OCI-LY1 (cell line): ENCODE measurements around the gene FBXW8.

ENCODE experiments used
- H2AFZ ChIP-seq: fragments of 200-600 bp; sonication (generic), shearing (Covaris generic); 2 replicates; pipeline ENCODE4 v1.6.0; 2014; ENCODE audit warnings: antibody characterized with exemption, mild to moderate bottlenecking, low read length
- H3F3A ChIP-seq: fragments of 200-600 bp; sonication (generic), shearing (Covaris generic); 2 replicates; pipeline ENCODE4 v1.6.0; 2014; ENCODE audit warnings: mild to moderate bottlenecking, antibody characterized with exemption, low read length, moderate library complexity; ENCODE audit not compliant: insufficient read depth
- H3K27ac ChIP-seq: fragments of 200-600 bp; sonication (generic); 2 replicates; pipeline ENCODE4 v1.5.1; 2014; ENCODE audit warnings: low read length, mixed run types, mild to moderate bottlenecking, low read depth; ENCODE audit not compliant: poor library complexity, severe bottlenecking
- H3K27me3 ChIP-seq: fragments of 200-600 bp; sonication (generic); 2 replicates; pipeline ENCODE4 v1.6.0; 2014; ENCODE audit warnings: antibody characterized with exemption, mild to moderate bottlenecking, low read length, moderate library complexity; ENCODE audit not compliant: insufficient read depth
- H3K36me3 ChIP-seq: fragments of 200-600 bp; sonication (generic); 2 replicates; pipeline ENCODE4 v1.6.1; 2014; ENCODE audit warnings: mild to moderate bottlenecking, antibody characterized with exemption, low read length, moderate library complexity, mixed read lengths; ENCODE audit not compliant: insufficient read depth
- H3K4me1 ChIP-seq: fragments of 200-600 bp; sonication (generic); 2 replicates; pipeline ENCODE4 v1.5.1; 2014; ENCODE audit warnings: mild to moderate bottlenecking, low read length, moderate library complexity; ENCODE audit not compliant: insufficient read depth, severe bottlenecking
- H3K4me2 ChIP-seq: fragments of 200-600 bp; sonication (generic), shearing (Covaris generic); 2 replicates; pipeline ENCODE4 v1.6.1; 2014; ENCODE audit warnings: low read length
- H3K4me3 ChIP-seq: fragments of 200-600 bp; sonication (generic); 2 replicates; pipeline ENCODE4 v1.5.1; 2014; ENCODE audit warnings: low read length, low read depth, mild to moderate bottlenecking, mixed read lengths; ENCODE audit not compliant: poor library complexity, severe bottlenecking
- H3K79me2 ChIP-seq: fragments of 200-600 bp; shearing (Covaris generic); 2 replicates; pipeline ENCODE4 v1.6.1; 2016; ENCODE audit warnings: mixed run types, low read length, mixed read lengths; ENCODE audit not compliant: insufficient read depth
- H3K9ac ChIP-seq: fragments of 200-600 bp; sonication (generic), shearing (Covaris generic); 2 replicates; pipeline ENCODE4 v1.6.1; 2014; ENCODE audit warnings: mild to moderate bottlenecking, low read length, mixed read lengths
- H3K9me2 ChIP-seq: fragments of 200-600 bp; sonication (generic), shearing (Covaris generic); 2 replicates; pipeline ENCODE4 v1.6.1; 2014; ENCODE audit warnings: low read depth, mild to moderate bottlenecking, low read length, mixed read lengths
- H3K9me3 ChIP-seq: fragments of 200-600 bp; shearing (Covaris generic); 2 replicates; pipeline ENCODE4 v1.6.1; 2014; ENCODE audit warnings: low read length, mixed read lengths
- H4K20me1 ChIP-seq: fragments of 200-600 bp; sonication (generic), shearing (Covaris generic); 2 replicates; pipeline ENCODE4 v1.6.0; 2016; ENCODE audit warnings: mild to moderate bottlenecking, low read length; ENCODE audit not compliant: insufficient read depth
- EZH2 ChIP-seq: fragments of 200-600 bp; sonication (generic), shearing (Covaris generic); IDR thresholded peaks from 2 replicates; pipeline ENCODE4 v1.8.0; 2017; ENCODE audit warnings: borderline replicate concordance, mixed run types, mild to moderate bottlenecking, antibody characterized with exemption, low read length, moderate library complexity, mixed read lengths
- TF ChIP-seq, protein P1 (sequence below): fragments of 200-600 bp; sonication (generic), shearing (Covaris generic); IDR thresholded peaks from 2 replicates; pipeline ENCODE4 v1.5.1; 2017; ENCODE audit warnings: mild to moderate bottlenecking, antibody characterized with exemption, low read length, moderate library complexity, mixed read lengths

FBXW8 gene

GRCh38 chr12:117020536-117021220, 109.9 kb downstream of the FBXW8 start:
- Histone ChIP-seq H3K9me2 (no peaks in the 10 kb centered on the region), H2AFZ (no peak overlapping the region), H3K9ac (no peak overlapping the region), H3K27me3 (no peaks in the 10 kb centered on the region), H3K9me3 (no peaks in the 10 kb centered on the region), H3K79me2 (no peaks in the 10 kb centered on the region), H3K4me2 (no peak overlapping the region), H3K4me3 (no peak overlapping the region), H3K4me1 (no peaks in the 10 kb centered on the region), H4K20me1 (no peaks in the 10 kb centered on the region), H3F3A (no peaks in the 10 kb centered on the region), H3K27ac (no peak overlapping the region), H3K36me3 (peaks cover 23% of the 10 kb centered on the region)
- TF ChIP-seq, protein P1, sequence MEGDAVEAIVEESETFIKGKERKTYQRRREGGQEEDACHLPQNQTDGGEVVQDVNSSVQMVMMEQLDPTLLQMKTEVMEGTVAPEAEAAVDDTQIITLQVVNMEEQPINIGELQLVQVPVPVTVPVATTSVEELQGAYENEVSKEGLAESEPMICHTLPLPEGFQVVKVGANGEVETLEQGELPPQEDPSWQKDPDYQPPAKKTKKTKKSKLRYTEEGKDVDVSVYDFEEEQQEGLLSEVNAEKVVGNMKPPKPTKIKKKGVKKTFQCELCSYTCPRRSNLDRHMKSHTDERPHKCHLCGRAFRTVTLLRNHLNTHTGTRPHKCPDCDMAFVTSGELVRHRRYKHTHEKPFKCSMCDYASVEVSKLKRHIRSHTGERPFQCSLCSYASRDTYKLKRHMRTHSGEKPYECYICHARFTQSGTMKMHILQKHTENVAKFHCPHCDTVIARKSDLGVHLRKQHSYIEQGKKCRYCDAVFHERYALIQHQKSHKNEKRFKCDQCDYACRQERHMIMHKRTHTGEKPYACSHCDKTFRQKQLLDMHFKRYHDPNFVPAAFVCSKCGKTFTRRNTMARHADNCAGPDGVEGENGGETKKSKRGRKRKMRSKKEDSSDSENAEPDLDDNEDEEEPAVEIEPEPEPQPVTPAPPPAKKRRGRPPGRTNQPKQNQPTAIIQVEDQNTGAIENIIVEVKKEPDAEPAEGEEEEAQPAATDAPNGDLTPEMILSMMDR = no peak
- no peak for TF ChIP-seq EZH2

DNA sequence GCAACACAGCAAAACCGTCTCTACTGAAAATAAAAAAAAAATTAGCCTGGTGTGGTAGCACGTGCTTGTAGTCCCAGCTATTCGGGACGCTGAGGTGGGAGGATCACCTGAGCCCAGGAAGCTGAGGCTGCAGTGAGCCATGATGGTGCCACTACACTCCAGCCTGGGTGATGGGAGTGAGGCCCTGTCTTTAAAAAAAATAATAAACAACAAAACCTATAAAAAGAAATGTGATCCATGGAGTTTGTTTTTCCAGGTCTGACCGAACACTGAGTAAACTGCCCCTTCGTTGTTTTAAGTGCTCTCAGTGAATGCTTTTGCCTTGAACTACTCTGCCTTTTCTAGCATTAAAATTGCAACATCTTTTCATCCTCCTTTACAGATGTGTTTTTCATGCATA, 111.7 kb downstream of the FBXW8 start:
- no peak for TF ChIP-seq EZH2
- TF ChIP-seq, protein P1 = no peak
- Histone ChIP-seq H3K4me2 (no peak overlapping the region), H4K20me1 (no peaks in the 10 kb centered on the region), H3K9ac (no peak overlapping the region), H3K79me2 (no peaks in the 10 kb centered on the region), H2AFZ (no peak overlapping the region), H3K9me3 (no peaks in the 10 kb centered on the region), H3K36me3 (peaks cover 28% of the 10 kb centered on the region; the same call in 1 of the 2 replicates), H3K27me3 (no peaks in the 10 kb centered on the region), H3K4me1 (no peaks in the 10 kb centered on the region), H3K9me2 (no peaks in the 10 kb centered on the region), H3F3A (no peaks in the 10 kb centered on the region), H3K27ac (no peak overlapping the region), H3K4me3 (no peak overlapping the region)

DNA sequence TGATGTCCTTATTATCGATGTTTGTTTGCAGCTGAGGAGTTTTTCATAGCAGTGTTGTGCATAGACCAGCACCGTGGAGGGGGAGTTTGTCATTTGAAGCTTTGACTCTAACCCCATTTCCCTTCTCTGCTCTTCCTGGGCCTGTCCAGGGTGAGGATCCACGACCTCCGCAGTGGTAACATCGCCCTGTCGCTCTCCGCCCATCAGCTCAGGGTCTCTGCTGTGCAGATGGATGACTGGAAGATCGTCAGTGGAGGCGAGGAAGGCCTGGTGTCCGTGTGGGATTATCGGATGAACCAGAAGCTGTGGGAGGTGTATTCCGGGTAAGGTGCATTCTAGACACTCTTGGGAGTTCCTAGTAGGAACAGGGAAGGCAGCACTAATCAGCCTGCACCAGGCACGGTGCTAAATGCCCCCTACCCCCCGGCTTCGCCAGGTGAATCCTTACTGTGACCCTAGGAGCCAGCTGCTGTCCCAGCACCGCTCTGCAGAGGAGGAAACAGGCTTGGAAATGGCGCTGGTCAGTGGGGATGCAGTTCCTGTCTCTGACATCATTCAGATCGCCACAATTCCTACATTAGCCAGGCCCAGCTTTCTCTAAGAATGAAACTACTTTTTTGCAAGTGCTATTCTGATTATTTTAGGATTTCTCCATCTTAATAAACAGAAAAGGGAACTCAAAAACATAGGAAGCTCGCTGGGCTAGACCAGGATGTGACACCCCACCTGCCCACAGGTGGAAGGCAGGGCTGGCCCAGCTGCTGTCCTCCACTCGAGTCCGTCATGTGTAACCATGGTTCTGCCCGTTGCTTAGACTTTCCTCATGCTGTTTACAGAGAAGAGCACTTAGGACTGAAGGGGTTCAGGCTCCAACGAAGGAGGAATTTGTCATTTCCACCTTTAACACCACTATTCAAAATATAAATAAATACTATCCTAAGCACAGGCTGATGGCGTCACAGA, 113.5 kb downstream of the FBXW8 start:
- no peaks in the 10 kb centered on the region for H3K4me1 ChIP-seq
- TF ChIP-seq EZH2 = no peak
- TF ChIP-seq, protein P1 = no peak
- H3K9ac ChIP-seq = no peak overlapping the region
- peaks cover 44% of the 10 kb centered on the region; the same call in 1 of the 2 replicates for H3K36me3 ChIP-seq
- no peaks in the 10 kb centered on the region for H4K20me1 ChIP-seq
- H3K9me3 ChIP-seq = no peaks in the 10 kb centered on the region
- H3K4me2 ChIP-seq = no peak overlapping the region
- H3K4me3 ChIP-seq = no peak overlapping the region
- H2AFZ ChIP-seq = no peak overlapping the region
- H3K79me2 ChIP-seq = no peaks in the 10 kb centered on the region
- H3K27me3 ChIP-seq = no peaks in the 10 kb centered on the region
- no peak overlapping the region for H3K27ac ChIP-seq
- H3F3A ChIP-seq = no peaks in the 10 kb centered on the region
- no peaks in the 10 kb centered on the region for H3K9me2 ChIP-seq
